Activated CD4-positive, alpha-beta T cell treated with anti-CD3 and anti-CD28 coated beads for 36 hours (primary cell): ENCODE results near the gene NTHL1. TPM values are rescaled to one million over a fixed set of nuclear protein-coding genes. Genes with fewer than 3 reads are reported as not detected.

Experiments
- ATAC-seq: fragments of 200-7000 bp; cut with Tn5 transposase; one replicate; pipeline ENCODE4 v1.10.0; 2021; ENCODE audit warnings: mild to moderate bottlenecking, moderate library complexity
- CTCF ChIA-PET: fragments of 350-600 bp; sonication (Branson Sonifier 250); formaldehyde crosslinking; loops from one replicate; lab custom pipeline; 2021; ENCODE audit warnings: antibody characterized with exemption; lab: Charles Lee
- POLR2A ChIA-PET: fragments of 350-600 bp; sonication (Branson Sonifier 250); formaldehyde crosslinking; loops from one replicate; lab custom pipeline; 2021; ENCODE audit warnings: antibody characterized with exemption, inconsistent platforms; lab: Charles Lee
- DNase-seq: peaks from one replicate; pipeline ENCODE4 v3.0.0-alpha.2; 2020
- H3K27ac Mint-ChIP-seq: one replicate; pipeline ENCODE4 v1.8.0; 2021; ENCODE audit warnings: mixed read lengths
- H3K27me3 Mint-ChIP-seq: one replicate; pipeline ENCODE4 v1.8.0; 2021; ENCODE audit warnings: mixed read lengths
- H3K36me3 Mint-ChIP-seq: one replicate; pipeline ENCODE4 v1.8.0; 2021; ENCODE audit warnings: low read depth, mixed read lengths
- H3K4me1 Mint-ChIP-seq: one replicate; pipeline ENCODE4 v1.8.0; 2021; ENCODE audit warnings: mixed read lengths
- H3K4me3 Mint-ChIP-seq: one replicate; pipeline ENCODE4 v1.8.0; 2021; ENCODE audit warnings: mild to moderate bottlenecking, moderate library complexity, mixed read lengths
- H3K9me3 Mint-ChIP-seq: one replicate; pipeline ENCODE4 v1.8.0; 2021; ENCODE audit warnings: low read depth, mixed read lengths
- intact Hi-C, 2 experiments: fragments of 100-400 bp; cut with DNase I in 1 of 2; cut with micrococcal nuclease in 1 of 2; formaldehyde crosslinking; loops; one replicate each; pipeline versions ENCODE4 v1.14.2 to v1.15.1; 2022 to 2024; cut with DNase I, micrococcal nuclease
- total RNA-seq, 2 experiments: library from RNA; stranded (reverse); gene quantifications; one replicate each; pipeline ENCODE4 v1.2.3, GENCODE V29; 2021

The NTHL1 gene
- total RNA-seq, 2 experiments from 2014 or later: 22.6 to 26.1 TPM

DNA sequence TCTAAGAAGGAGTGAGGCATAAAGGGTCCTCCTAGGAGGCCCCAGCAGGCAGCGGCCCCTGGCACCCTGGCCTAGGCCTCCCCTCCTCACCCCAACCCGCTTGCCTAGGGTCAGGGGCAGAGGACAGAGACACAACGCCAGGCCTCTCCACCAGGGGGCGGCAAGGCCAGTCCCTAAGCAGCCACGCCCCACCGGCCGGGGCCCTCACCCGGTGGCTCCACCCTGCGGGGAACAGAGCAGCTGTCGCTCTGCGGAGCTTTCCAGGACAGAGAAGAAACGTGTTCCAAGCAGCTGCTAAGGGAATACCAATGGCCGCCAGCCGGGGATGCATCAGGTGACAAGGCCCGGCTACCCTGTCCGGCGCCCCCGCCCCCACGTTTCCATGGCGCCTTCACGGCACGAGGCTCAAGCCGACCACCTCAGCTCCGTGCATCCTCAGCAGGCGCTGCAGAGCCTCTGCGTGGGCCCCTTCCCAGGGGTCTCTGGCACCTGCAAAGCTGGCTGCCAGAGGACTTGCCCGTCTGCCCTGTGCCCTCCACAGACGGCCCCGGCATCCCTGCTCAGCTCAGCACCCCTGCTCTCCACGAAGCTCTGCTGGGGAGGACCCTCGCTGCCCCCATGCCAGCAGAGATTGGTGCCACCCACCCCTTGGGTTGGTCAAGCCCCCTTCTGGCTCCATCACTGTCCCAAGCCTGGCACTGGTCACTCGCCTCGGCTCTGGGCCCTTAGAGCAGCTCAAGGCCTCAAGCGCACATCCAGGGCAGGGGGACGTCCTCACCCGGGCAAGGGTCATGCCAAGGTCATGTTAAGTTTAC is 43.6 kb downstream of the NTHL1 start:
- POLR2A ChIA-PET: interaction anchor here (0.9 to 1.1 kb wide), 4 partner anchors 10 to 151 kb away, joined by 3 to 4 read pairs (median 3); partner anchors contain the start of gene TRAF7
- intact Hi-C loops: loop anchor here in 1 of 2 experiments (1.0 to 10.0 kb wide), 2 partner anchors 136 to 331 kb away; no protein-coding TSS in a partner anchor
- H3K4me3 Mint-ChIP-seq: no peak overlapping the region
- H3K27me3 Mint-ChIP-seq: no peaks in the 10 kb centered on the region
- peak; percentile 93 for ATAC-seq
- CTCF ChIA-PET: interaction anchor here (0.6 to 4.1 kb wide), 23 partner anchors 8 to 475 kb away, joined by 3 to 30 read pairs (median 3); partner anchors contain the start of genes GFER, RNF151, RPS2 and TRAF7
- peaks cover 35% of the 10 kb centered on the region for H3K36me3 Mint-ChIP-seq
- DNase-seq: peak; percentile 95
- H3K9me3 Mint-ChIP-seq: no peaks in the 10 kb centered on the region
- H3K4me1 Mint-ChIP-seq: peaks cover 38% of the 10 kb centered on the region
- H3K27ac Mint-ChIP-seq: no peak overlapping the region

DNA sequence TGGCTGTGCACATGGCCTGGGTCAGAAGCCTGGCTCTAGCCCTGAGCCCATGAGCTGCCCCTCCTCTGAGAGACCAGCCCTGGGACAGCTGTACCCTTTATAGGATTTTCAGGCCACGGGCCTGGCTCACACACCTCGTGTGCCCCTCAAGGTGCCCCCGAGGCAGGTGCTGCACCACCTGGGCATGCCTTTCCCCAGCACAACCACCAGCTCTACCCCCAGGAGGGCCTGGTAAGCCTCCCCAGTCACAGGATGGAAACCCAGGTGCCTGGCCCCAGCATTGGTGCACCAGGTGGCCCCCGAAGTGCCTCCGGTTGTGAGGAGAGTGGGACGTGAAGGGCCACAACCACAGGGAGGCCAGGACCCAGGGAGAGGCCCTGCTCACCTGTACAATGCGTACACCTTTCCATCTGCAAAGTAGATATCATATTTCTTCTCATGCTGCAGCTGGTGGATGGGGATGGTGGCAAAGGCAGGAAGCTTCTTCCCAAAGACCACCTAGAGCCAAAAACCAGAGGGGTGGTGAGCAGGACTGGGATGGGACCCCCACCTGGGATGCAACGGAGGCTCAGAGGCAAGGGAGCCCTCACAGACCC is 44.3 kb downstream of the NTHL1 start:
- CTCF ChIA-PET: interaction anchor here (0.6 to 4.1 kb wide), 9 partner anchors 8 to 474 kb away, joined by 3 to 30 read pairs (median 3); partner anchors contain the start of gene TRAF7
- Mint-ChIP-seq H3K4me1 (peaks cover 33% of the 10 kb centered on the region), H3K27me3 (no peaks in the 10 kb centered on the region), H3K9me3 (no peaks in the 10 kb centered on the region), H3K36me3 (peaks cover 29% of the 10 kb centered on the region), H3K4me3 (no peak overlapping the region), H3K27ac (no peak overlapping the region)
- ATAC-seq (no peak), DNase-seq (no peak)
- intact Hi-C loops: loop anchor here in 1 of 2 experiments (10.0 kb wide), 1 partner anchor 331 kb away; no protein-coding TSS in a partner anchor
- POLR2A ChIA-PET: interaction anchor here (0.9 to 1.1 kb wide), 4 partner anchors 9 to 152 kb away, joined by 3 to 4 read pairs (median 3); partner anchors contain the start of gene TRAF7

DNA sequence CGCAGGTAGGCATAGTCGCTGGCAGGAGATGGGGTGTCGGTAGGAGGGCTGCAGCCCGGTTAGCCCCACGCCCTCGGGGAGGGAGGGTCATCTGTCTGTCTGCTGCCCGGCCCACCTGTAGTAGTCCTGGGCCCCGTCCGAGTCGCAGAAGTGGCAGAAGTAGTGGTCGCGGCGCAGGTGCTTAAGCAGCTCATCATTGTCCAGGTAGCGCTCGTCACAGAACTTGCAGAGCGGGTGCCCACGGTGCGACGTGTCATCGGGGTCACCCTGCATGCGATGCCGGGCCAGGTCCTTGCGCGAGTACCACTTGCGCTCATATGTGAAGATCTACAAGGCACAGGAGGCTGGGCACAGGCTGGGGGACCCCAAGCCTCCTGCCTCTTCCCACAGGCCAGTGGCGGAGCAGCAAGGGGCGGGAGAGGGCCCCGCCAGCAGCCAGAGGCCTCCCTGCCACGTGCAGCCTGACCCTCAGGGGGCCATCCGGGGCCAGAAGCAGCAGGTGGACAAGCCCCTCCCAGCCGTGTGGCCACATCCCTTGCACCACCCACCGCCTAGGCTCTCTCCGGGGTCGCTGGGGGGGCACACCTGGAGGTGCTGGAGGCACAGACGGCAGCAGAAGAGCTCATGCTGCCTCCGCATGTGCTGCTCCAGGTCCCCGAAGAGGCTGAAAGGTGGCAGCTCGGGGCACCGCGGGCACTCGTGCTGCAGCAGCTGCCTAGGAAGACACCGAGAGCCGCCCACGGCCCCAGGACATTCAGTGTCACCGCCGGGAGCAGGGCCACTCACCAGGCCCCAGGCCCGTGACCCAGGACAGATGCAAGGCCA is 45.0 kb downstream of the NTHL1 start:
- H3K4me1 Mint-ChIP-seq: peaks cover 26% of the 10 kb centered on the region
- CTCF ChIA-PET: interaction anchor here (0.6 to 4.1 kb wide), 5 partner anchors 9 to 153 kb away, joined by 3 to 30 read pairs (median 3); partner anchors contain the start of gene TRAF7
- no peaks in the 10 kb centered on the region for H3K27me3 Mint-ChIP-seq
- no peak overlapping the region for H3K27ac Mint-ChIP-seq
- POLR2A ChIA-PET: interaction anchor here (0.6 to 1.1 kb wide), 2 partner anchors 15 to 255 kb away, joined by 3 to 4 read pairs; no protein-coding TSS in a partner anchor
- H3K4me3 Mint-ChIP-seq: no peak overlapping the region
- ATAC-seq (no peak), DNase-seq (no peak)
- peaks cover 28% of the 10 kb centered on the region for H3K36me3 Mint-ChIP-seq
- H3K9me3 Mint-ChIP-seq: no peaks in the 10 kb centered on the region
- intact Hi-C loops: loop anchor here in 1 of 2 experiments (10.0 kb wide), 1 partner anchor 332 kb away; no protein-coding TSS in a partner anchor

DNA sequence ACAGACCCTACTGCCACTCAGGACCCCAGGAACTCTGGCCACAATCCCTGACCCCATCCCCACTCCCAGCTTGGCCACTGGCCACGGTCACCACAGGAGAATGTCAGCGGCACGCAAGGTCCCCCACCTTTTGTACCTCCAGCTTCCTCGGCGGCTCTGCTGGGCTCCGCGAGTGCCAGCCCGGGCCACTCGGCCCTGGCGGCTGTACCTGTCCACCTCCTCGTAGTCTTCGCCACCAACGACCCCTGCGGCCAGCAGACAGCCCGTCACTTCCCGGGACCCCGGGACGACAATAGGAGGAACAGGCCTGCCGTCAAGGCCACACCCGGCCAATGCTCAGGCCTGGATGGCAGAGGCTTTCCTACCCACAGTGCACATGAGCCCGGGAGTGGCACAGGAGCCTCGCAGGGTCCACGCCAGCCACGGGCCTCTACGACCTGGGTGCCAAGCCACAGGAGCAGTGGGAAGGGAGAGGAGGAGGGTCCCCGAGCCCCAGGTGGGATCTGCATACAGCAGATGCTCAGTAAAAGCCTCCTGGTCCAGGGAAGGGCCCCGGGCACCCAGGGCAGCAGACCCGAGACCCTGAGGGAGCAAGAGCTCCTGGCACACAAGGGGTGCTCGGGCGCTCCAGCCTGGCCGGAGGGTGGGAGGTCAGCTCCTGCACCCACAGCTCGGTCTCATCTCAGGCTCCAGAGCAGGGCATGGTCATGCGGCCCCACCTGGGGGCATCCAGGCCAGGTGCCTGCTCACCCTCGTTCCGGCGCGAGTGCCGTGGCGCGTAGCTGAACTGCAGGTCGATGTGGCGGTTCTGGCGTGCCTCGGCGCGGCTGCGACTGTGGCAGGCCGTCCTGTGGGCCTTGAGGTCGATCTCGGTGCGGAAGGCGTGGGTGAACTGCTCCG is 45.9 kb downstream of the NTHL1 start:
- ATAC-seq: no peak
- H3K4me3 Mint-ChIP-seq: no peak overlapping the region
- no peaks in the 10 kb centered on the region for H3K9me3 Mint-ChIP-seq

DNA sequence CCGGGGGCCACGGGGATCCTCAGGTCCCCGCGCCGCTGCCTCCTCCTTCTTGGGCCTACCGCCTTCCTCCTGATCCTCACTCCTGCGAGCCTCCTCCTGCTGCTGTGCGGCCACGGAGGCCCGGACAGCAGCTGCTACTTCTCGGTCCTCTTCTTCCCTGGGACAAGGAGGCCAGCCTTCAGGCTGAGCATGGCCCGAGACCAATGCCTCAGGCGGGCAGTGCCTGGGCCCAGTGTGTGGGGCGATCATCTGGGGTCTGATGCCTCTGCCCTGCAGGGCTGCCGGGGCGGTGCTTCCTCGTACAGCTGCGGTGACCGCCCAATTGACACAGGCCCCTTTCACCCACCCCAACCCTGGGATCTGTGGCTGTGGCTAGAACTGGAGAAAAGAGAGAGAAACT is 46.6 kb downstream of the NTHL1 start:
- ChIA-PET CTCF (interaction anchor here (0.6 kb wide), 1 partner anchor 73 kb away, joined by 3 read pairs; no protein-coding TSS in a partner anchor), POLR2A (no interaction called here)
- intact Hi-C loops: loop anchor here in 1 of 2 experiments (10.0 kb wide), 1 partner anchor 334 kb away; no protein-coding TSS in a partner anchor
- Mint-ChIP-seq H3K27ac (no peak overlapping the region), H3K4me3 (no peak overlapping the region), H3K36me3 (peaks cover 25% of the 10 kb centered on the region), H3K9me3 (no peaks in the 10 kb centered on the region), H3K4me1 (peaks cover 20% of the 10 kb centered on the region), H3K27me3 (no peaks in the 10 kb centered on the region)
- DNase-seq (no peak), ATAC-seq (no peak)

More for the DNA sequence above, 45.9 kb downstream of the NTHL1 start:
- H3K4me1 Mint-ChIP-seq: peaks cover 19% of the 10 kb centered on the region
- peaks cover 29% of the 10 kb centered on the region for H3K36me3 Mint-ChIP-seq
- DNase-seq: no peak
- H3K27me3 Mint-ChIP-seq: no peaks in the 10 kb centered on the region
- no peak overlapping the region for H3K27ac Mint-ChIP-seq
- CTCF ChIA-PET: interaction anchor here (0.6 kb wide), 1 partner anchor 73 kb away, joined by 3 read pairs; no protein-coding TSS in a partner anchor
- POLR2A ChIA-PET: interaction anchor here (0.6 kb wide), 1 partner anchor 256 kb away, joined by 3 read pairs; no protein-coding TSS in a partner anchor
- intact Hi-C loops: loop anchor here in 1 of 2 experiments (10.0 kb wide), 1 partner anchor 333 kb away; no protein-coding TSS in a partner anchor

DNA sequence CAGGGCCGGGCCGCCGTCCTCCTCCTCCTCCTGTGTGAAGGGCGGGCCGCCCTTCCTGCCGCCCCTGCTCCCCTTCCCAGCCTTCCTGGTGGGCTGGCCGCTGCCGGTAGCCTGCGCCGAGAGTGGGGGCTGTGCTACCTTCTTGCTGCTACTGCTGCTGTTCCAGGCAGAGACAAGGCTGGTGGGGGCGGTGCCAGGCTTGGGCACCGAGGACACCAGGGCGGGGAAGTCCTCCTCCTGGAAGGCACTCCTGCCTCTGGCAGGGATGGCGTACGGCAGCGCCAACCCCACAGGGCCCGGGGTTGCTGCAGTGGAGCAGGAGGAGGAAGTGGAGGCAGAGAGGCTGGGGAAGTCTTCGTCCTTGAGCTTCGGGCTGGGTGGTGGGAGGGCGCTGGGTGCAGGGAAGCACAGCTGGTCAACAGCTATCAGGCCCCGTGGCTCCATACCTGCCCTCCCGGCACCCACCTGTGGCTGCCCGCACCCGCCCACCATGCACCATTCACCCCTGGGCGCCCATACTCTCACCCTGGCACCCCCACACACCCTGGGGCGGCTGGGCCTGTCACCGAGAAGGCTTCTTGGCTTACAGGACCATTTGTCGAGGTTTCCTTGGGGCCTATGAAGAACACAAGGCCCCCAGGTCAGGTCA is 47.6 kb downstream of the NTHL1 start:
- CTCF ChIA-PET: no interaction called here

DNA sequence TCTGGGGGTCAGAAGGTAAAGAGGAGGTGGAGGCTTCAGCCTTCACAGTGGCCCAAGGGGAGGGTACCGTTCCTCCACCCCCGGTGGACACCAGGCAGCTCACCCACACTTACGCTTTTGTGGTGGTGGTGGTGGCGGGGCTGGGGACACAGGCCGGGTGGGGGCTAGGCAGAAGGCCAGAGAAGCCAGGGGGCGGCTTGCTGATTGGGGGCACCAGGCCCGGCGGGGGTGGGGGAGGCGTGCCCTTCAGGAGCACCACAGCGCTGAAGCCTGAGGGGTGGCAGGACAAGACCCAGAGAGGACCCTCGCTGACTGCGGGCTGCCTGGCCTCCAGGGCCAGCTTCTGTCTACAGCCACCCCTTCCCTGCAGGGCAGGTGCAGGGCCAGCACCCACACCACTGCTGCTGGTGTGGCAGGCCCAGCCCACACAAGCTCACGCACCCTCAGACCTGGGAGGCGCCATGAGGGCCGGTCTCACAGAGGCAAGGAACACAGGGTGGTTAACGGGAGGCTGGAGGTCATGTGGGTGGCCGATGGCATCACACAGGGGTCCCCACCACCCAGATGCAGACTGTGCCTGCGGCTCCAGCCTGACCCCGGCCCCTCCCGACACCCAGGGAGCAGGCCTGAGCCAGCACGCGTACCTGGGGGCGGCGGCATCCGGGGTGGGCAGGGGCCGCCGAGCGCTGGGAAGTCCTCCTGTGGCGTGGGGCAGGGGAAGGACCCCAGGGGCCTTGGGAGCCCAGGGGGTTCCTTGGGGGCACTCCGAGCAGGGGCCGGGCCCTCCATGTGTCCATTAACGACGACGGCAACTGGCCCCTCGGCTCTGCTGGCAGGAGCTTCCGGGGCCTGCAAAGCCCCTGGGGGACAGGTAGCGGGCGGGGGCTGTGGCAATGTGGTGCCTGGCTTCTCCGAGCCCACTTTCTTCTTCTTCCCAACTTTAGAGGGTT is 48.5 kb downstream of the NTHL1 start:
- H3K4me1 Mint-ChIP-seq: peaks cover 8% of the 10 kb centered on the region
- no peak overlapping the region for H3K4me3 Mint-ChIP-seq
- DNase-seq (no peak), ATAC-seq (no peak)
- intact Hi-C loops: loop anchor here in 1 of 2 experiments (10.0 kb wide), 1 partner anchor 516 kb away; the partner anchor contains the start of gene ATP6V0C
- CTCF ChIA-PET: interaction anchor here (0.7 kb wide), 1 partner anchor 221 kb away, joined by 3 read pairs; no protein-coding TSS in a partner anchor
- POLR2A ChIA-PET: interaction anchor here (0.6 kb wide), 1 partner anchor 13 kb away, joined by 4 read pairs; no protein-coding TSS in a partner anchor
- no peak overlapping the region for H3K27ac Mint-ChIP-seq
- H3K36me3 Mint-ChIP-seq: peaks cover 21% of the 10 kb centered on the region
- no peaks in the 10 kb centered on the region for H3K9me3 Mint-ChIP-seq
- H3K27me3 Mint-ChIP-seq: no peaks in the 10 kb centered on the region

More for the DNA sequence above, 47.6 kb downstream of the NTHL1 start:
- peaks cover 23% of the 10 kb centered on the region for H3K36me3 Mint-ChIP-seq
- no peaks in the 10 kb centered on the region for H3K9me3 Mint-ChIP-seq
- POLR2A ChIA-PET: no interaction called here
- ATAC-seq: no peak
- no peak for DNase-seq
- peaks cover 14% of the 10 kb centered on the region for H3K4me1 Mint-ChIP-seq
- no peak overlapping the region for H3K27ac Mint-ChIP-seq
- intact Hi-C loops: loop anchor here in 1 of 2 experiments (10.0 kb wide), 2 partner anchors 335 to 515 kb away; partner anchors contain the start of gene ATP6V0C
- H3K27me3 Mint-ChIP-seq: no peaks in the 10 kb centered on the region
- no peak overlapping the region for H3K4me3 Mint-ChIP-seq

DNA sequence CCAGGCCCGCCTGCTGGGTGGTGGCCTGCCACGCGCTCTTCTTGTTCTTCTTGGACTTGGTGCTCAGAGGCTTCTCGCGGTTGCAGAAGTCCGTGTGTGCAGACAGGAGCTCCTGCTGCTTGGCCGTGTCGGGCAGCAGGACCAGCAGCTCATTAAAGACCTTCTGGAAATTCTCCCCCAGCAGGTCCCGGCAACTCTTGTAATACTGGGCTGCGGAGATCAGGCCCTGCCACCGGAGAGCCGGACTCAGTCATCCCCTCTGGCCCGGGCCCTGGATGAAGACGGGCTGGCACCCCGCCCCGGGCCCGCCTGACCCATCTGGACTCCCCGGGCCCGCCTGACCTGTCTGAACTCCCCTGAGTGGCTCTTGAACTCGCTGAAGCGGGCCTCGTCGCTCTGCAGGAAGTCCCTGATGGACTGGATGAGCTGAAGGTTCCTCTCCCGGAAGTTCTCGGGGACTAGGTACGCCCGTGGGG is 49.2 kb downstream of the NTHL1 start:
- CTCF ChIA-PET: interaction anchor here (0.7 kb wide), 1 partner anchor 222 kb away, joined by 3 read pairs; no protein-coding TSS in a partner anchor
- H3K27ac Mint-ChIP-seq: no peak overlapping the region
- H3K36me3 Mint-ChIP-seq: peaks cover 21% of the 10 kb centered on the region
- peaks cover 15% of the 10 kb centered on the region for H3K4me1 Mint-ChIP-seq
- ATAC-seq (no peak), DNase-seq (no peak)
- H3K9me3 Mint-ChIP-seq: no peaks in the 10 kb centered on the region
- no peak overlapping the region for H3K4me3 Mint-ChIP-seq
- no peaks in the 10 kb centered on the region for H3K27me3 Mint-ChIP-seq
- intact Hi-C loops: loop anchor here in 1 of 2 experiments (10.0 kb wide), 1 partner anchor 516 kb away; the partner anchor contains the start of gene ATP6V0C
- POLR2A ChIA-PET: interaction anchor here (0.6 kb wide), 1 partner anchor 13 kb away, joined by 4 read pairs; no protein-coding TSS in a partner anchor
